Skeletal muscle cell (primary cell): Measurements from ENCODE around the gene PIGM.
A peak's percentile ranks its signal among the peaks of the same experiment; 100 is the strongest.

Source experiments
- DNase-seq: peaks from one replicate; pipeline ENCODE4 v3.0.0-alpha.2; 2010; ENCODE audit warnings: low read depth
- H3K4me3 ChIP-seq: 2 replicates; pipeline ENCODE4 v1.5.1; 2011; ENCODE audit warnings: low read depth, mild to moderate bottlenecking, control low read depth, low read length, moderate library complexity

The PIGM gene

DNA sequence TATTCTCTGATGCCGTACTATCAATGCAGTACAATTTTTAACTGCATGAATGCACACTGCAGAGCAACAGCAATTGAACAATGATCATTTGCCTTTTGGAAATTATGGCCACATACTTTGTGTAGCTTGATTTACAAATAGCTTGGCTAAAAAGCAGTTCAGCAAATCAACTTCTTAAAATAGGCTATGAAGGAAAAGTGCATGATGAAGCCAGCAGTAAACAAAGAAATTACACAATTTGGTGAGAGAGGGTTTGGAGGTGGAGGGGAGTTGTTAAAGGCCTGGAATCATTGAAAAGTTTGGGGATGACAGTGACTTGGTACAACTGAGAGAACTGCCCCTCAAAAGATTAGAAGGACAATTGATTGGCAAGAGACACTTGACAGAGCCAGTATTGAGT lies 6.5 kb downstream of the PIGM start:
- H3K4me3 ChIP-seq, result no peak overlapping the region
- DNase-seq, result no peak

DNA sequence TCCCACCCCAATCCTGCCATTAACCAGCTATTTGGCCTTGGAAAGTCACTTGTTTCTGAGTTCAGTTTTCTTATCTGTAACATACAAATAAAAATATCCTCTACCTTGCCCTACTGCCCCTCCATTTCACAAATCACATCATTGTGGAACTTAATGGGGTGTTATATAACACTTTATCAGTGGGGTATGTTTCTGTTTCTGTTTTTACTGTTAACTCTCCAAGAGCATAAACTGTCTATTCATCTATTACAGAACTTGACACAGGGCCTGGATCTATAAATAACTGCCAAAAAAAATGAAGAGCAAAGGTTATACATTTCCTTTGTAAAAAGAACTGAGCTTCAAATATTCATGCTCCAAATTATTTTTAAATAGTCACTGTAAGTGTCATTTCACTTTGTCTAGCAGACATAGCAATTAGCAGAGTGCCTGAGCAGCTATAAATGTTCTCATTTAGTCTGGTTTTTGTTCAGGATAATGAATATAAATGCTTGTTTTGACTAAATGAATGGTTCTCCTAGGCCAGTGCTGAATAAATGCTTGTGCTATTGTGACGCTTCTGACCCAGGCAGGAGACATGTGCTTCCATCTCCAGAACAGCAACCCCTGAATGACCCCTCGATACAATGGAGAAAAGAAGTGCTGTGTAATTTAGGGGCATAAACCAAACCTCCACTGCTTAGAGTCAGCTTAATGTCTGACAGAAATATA lies 7.4 kb downstream of the PIGM start:
- H3K4me3 ChIP-seq, result no peak overlapping the region
- no peak for DNase-seq

DNA sequence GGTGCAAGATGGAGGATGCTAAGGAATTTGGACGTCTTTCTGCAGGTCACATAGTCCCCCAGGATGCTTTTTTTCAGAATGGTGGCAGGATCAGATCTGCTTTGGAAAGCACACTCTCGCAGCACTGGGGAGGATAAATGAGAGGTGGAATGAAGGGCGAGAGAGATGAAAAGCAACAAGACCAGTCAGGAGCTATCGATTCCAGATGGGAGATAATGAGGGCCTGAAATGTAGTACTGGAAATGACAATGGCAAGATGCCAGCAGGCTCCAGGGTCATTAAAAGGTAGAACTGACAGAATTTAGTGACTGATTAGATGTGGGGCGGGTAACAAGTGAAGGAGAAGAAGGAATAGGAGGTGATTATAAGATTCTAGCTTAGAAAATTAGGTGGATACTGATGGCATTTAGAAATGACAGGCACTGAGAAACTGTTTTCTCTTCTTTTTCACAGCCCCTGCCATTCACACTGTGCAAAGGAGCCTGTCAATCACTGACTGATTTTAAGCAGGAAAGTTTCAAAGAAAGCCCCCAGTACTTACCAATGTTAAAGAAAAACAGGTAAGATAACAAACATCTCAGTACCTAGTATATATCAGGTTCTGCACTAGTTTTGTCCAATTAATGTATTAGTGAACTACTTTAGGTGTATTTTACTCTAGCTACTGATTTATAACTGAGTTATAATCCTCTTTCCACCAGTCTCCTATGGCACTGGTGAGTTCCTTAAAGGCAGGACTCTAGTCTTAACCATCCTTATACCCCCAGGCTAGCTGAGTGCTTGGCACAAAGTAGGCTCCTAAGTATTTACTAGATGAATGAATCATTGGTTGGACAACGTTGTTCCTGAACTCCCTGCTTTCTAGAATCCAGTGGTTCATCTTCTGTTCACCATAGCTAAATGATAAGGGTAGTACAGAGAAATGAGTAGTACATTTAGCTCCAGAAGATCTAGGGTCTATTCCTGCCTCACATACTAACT lies 9.2 kb downstream of the PIGM start:
- no peak overlapping the region for H3K4me3 ChIP-seq
- DNase-seq, result no peak

DNA sequence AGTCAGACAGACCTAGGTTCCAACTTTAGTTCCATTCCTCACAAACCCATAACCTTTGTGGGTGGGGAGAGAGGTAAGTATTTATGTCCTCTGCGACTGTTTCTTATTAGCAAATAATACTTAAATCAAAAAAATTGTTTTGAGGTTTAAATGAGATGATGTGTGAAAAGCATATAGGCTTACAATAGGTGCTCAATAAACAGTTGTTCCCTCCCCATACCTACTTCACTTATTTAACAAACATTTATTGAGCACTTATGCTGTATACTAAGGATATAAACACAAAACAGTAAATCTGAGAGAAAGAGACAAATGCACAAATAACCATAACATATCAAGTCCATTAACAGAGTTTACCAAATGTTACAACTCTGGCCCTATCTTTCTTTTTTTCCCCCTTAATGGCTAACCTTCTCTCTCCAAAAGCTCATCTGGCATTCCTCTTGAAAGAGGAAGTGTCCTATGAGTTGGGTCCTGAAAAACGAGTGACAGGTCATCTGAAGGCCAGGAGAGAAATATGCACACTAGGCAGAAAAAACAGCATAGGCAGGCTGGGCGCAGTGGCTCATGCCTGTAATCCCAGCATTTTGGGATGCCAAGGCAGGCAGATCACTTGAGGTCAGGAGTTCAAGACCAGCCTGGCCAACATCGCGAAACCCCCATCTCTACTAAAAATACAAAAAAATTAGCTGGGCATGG lies 10.3 kb downstream of the PIGM start:
- no peak overlapping the region for H3K4me3 ChIP-seq
- no peak for DNase-seq

DNA sequence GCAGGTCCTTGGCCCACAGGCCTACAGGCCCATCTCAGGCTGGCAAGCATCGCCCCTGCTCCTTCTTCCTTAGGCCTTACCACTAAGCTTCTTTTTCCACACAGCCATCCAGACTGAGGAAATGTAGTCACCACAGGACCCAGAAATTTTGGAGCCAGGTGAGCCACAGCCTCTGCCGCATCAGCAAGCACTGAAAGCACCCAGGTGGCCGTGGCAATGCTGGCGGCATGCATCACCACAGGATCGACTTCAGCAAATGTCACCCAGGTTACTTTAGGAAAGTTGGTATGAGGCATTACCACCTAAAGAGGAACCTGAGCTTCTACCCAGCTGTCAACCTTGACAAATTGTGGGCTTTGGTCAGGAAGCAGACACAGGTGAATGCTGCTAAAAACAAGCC lies 11.6 kb downstream of the PIGM start:
- no peak overlapping the region for H3K4me3 ChIP-seq
- no peak for DNase-seq

DNA sequence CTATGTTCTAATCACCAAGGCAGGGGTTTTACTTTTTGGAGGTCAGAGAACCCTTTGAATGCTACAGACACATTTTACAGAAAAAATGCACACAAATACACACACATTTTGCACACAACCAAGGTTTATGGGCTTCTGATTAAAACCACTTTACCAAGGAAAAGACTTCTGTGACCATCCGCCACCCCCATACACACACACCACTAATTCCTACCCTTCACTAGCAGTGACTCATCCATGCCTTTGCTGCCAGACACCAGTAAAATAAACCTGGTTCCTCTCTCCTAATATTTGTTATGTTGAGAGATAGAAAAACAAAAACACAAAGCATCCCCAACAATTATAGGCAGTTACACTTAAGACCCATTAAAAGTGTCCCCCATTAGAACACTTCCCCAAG lies 12.9 kb downstream of the PIGM start:
- no peak for DNase-seq
- H3K4me3 ChIP-seq, result no peak overlapping the region

DNA sequence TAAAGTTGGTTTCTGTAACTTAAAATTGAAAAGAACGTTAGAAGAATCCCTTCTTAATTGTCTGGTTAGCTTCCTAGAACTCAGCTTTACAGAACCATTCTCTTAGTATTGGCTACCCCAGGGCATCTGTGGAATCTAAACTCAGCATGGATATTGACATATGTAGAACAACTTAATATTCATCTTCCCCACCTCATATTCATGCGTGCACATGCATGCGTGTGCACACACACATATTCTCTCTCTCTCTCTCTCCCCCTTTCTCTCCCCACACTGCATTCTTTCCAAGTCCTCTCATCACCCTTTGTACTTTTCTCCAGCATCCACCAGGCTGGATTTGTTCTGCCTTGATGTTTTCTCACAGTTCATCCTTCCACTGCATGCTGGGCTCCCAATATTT lies 13.4 kb downstream of the PIGM start:
- no peak for DNase-seq
- no peak overlapping the region for H3K4me3 ChIP-seq

DNA sequence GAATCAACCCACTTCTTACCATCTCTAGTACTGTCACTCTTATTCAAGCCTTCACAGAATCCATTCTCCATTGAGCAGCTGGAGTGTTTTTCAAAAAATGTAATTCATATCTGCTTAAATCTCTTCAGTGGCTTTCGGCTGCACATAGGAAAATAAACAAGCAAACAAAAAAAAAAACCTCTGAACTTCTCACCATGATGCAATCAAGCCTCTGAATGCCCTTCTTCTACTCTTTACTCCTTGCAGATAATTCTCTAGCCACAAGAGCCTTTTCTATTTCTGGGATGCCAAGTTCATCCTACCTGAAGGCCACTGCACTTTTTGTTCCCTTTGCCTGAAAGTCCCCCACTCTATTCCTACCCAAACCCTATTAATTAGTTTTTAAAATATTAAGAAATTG lies 14.2 kb downstream of the PIGM start:
- no peak overlapping the region for H3K4me3 ChIP-seq

DNA sequence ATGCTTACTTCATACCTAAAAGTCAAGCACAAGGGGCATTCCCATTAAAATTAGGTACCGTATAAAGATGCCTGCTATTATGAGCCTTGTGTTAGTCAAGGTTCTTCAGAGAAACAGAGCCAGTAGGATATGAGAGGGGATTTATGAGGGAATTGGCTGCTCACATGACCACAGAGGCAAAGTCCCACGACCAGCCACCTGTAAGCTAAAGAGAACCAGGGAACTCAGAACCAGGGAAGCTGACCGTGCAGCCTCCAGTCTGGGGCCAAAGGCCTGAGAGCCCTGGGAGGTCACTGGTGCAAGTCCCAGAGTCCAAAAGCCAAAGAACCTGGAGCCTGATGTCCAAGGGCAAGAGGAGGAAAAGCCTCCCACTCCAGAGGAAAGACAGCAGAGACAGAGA lies 20.0 kb downstream of the PIGM start:
- no peak overlapping the region for H3K4me3 ChIP-seq
- no peak for DNase-seq

More for the DNA sequence above, 14.2 kb downstream of the PIGM start:
- DNase-seq, result no peak

DNA sequence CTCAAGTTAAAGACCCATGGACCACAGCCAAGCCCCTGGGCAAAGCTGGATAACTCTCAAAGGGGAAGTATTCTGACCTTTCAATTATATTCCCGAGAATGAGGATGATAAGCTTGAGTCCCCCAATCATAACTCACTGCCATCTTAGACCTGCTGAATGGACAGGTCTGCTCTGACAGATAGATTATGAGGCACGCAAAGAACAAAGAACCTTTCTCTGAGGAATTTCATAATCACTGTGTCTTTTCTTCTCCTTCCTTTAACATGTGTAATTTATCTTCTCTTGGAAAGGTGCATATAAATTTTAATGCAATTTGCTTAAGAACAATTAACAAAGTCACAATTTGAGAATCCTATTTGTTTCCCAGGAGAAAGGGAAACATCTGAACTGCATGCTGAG lies 22.0 kb downstream of the PIGM start:
- no peak for DNase-seq
- no peak overlapping the region for H3K4me3 ChIP-seq

DNA sequence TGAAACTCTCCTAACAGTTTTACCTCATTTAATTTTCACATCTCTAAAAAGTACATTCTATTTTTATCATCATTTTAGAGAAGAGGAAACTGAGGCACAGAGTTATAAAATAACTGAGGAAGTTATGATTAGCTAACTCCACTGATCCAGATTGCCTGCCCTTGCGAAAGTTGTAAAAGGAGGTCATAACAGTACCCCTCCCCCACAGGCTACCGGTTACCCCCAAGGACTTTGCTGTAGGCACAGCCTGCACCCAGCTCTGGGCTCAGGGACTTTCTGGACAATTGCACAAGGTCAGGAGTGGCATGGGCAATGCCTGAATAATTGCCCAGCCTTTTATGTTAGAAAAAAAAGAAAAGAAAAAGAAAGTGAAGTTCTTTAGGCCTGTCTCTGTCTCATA lies 22.7 kb downstream of the PIGM start:
- no peak for DNase-seq
- H3K4me3 ChIP-seq, result no peak overlapping the region

DNA sequence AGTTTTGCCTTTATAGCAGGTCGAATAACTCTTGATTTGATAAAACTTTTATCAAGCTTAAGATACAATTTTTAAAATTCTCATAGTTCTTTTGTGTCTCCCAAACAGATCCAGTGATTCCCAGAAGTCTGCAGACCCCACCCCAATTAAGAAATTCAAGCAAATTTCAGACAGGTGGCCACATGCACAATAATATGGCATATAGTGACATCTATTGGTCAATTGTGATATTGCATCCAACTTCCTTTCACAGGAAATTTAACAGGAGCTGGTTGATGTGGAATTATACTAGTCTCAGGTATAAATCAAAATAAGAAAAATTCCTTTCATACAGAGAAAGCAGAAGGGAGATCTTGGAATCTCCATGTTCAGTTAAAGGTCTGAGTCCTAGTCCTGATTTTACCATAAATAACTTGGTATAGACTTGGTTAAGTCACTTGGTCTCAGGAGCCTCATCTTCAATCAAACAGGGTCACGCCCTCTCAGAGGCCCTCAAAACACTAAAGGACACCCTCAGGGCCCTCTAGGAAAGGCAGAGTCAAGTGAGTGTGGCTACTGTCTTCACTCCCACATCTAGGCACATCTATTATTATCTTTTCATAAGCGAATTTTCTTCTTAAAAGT lies 24.1 kb downstream of the PIGM start:
- DNase-seq, result no peak
- H3K4me3 ChIP-seq, result no peak overlapping the region

DNA sequence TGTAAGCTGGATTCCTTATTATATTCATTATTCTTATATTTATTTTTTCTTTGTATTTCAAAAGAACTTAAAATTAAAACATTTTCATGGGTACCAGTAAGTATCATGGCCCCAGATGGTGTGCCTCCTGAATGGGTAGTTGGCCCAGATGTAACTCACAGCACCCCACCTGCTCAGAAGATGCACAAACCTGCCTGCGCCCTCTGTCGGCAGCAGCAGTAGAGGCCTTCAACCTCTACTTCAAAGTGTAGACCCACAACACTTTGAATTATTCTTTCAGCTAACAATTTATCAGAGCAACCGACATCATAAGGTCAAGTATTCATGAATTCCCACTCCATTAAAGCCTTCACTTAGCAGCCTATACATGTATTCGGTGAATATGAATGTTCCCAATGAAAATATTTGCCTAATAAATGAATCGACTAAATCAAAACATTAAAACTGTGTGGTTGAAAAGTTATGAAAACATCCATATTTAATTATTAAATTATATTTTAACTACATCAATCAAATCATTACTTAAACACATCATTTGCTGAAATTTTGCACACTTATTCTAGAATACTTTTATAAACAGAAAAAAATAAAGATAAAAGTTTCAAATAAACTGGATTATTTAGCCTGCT lies 25.4 kb downstream of the PIGM start:
- DNase-seq, result peak; percentile 19
- H3K4me3 ChIP-seq, result no peak overlapping the region

DNA sequence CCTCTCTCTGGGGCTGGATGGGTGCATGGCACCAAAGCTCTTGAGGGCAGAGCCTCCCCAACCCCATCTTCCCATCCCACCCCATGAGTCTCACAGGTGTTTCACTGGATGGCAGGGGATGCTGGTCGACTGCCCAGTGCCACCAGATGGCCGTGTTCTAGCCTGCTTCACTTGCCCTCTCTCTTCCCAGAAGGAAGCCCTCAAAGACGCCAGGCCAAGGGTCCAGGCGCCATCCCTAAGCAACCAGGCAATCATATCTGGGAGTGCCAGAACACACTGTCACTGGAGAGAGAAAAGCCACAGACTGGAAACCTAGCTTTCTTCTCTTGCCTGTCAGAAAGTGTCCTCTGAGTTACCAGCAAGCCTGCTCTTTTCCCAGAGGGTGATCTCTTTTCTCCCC lies 26.7 kb downstream of the PIGM start:
- no peak overlapping the region for H3K4me3 ChIP-seq

DNA sequence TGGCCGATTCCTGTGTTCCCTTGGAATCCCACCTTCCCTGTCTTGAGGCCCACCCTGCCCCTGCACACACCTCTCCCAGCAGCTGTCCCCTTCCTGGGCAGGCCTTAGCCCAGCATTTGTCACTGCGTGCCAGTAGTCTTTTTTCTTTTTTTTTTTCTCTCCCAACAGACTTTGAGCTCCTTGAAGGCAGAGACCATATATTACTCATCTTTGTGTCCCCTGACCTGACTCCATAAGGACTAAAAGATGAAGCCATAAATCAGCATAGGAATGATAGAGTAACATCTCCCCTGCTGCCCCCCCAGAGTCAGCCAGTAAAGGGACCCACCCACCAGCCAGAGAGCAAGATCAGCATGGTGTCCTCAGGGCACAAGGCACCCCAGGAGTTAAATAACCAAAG lies 27.4 kb downstream of the PIGM start:
- no peak for DNase-seq
- H3K4me3 ChIP-seq, result no peak overlapping the region

More for the DNA sequence above, 26.7 kb downstream of the PIGM start:
- no peak for DNase-seq

DNA sequence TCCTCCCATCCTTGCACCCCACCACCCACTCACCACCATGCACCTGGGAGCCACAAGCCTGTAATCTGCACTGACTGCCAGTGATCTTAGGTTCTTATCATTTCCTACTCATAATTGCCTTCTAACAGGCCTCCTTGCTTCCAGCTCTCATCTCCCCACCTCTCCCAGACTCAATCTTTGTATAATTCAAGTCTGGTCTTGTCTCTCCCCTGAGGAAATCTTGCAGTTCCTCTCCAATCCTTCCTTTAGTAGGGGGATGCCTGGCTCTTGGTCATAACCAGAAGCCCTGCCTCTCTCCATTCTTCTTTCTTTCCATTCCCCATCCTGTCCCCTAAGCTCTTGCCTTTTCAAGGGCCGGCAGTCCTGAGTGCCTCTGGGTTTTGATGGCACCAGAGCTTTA lies 27.8 kb downstream of the PIGM start:
- no peak for DNase-seq
- no peak overlapping the region for H3K4me3 ChIP-seq

DNA sequence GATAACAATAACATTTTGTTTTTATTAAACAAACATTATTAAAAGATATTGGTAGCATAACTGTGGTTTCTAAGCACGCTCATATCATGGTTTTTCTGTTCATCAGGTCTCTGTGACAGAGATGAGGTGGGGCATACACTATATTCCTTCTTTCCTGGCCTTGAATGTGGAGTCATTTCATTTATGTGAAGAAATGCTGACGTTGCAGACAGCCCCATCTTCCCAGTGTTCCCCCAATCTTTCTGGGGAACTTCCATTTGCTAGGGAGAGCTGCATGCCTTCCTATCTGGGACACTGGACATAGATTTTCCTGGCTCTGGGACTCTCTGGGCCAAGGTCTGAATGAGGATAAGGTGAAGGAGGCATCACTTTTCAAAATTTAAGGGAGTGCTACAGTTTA lies 30.4 kb downstream of the PIGM start:
- no peak overlapping the region for H3K4me3 ChIP-seq
- DNase-seq, result no peak

DNA sequence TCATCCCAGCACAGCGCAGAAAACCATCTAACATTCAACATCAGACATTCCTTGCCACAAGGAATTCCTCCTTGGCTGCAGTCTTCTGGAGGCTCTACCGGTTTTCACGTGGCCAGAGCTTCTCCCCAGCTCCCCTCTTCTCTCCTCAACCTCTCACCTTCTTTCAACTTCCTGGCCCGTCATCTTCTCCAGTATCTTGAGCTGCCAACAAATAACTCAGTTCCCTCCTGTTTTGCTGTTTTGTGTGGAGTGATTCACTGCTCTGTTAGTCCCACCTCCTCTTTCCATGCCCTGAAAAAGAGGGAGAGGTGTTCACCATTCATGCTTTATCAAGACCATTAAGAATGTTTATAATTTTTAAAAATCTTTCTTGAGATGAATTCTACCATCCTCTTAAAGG lies 32.6 kb downstream of the PIGM start:
- H3K4me3 ChIP-seq, result no peak overlapping the region
- DNase-seq, result no peak

DNA sequence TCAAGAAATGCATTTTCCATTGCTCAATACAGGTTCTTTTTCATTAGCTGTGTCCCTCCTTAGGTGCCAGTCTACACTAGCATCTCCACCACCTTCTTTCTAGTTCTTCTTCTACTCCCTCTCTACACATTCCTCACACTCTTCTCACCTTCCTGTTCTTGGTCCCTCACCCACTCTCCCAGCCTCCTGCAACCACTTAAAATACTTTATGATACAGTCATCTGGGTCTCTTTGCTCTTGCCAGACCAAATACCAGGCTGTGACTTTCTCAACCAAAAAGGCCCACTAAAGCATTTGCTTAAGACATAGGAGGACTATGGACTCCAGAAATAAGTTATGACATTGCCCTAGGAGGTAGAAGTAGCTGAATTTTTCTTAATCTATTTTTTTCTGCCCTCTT lies 35.1 kb downstream of the PIGM start:
- H3K4me3 ChIP-seq, result no peak overlapping the region
- peak; percentile 66 for DNase-seq
